Epithelial cell of esophagus (primary cell): ENCODE results near the gene AAR2.

Experiments
- DNase-seq: peaks from one replicate; pipeline ENCODE4 v3.0.0; 2010; ENCODE audit warnings: low read depth
- H3K4me3 ChIP-seq: 2 replicates; pipeline ENCODE4 v1.5.1; 2011; ENCODE audit warnings: mild to moderate bottlenecking, low read length, control low read depth
- TF ChIP-seq, protein P1 (sequence below): IDR thresholded peaks from 2 replicates; pipeline ENCODE4 v1.5.1; 2011; ENCODE audit warnings: low read depth, mild to moderate bottlenecking, low read length, control low read depth, inconsistent platforms; ENCODE audit not compliant: insufficient read depth; ENCODE audit errors: missing control alignments

Gene AAR2

GRCh38 chr20:36304786-36305495, 68.7 kb downstream of the AAR2 start:
- no peak for DNase-seq
- H3K4me3 ChIP-seq = no peak overlapping the region
- TF ChIP-seq, protein P1, sequence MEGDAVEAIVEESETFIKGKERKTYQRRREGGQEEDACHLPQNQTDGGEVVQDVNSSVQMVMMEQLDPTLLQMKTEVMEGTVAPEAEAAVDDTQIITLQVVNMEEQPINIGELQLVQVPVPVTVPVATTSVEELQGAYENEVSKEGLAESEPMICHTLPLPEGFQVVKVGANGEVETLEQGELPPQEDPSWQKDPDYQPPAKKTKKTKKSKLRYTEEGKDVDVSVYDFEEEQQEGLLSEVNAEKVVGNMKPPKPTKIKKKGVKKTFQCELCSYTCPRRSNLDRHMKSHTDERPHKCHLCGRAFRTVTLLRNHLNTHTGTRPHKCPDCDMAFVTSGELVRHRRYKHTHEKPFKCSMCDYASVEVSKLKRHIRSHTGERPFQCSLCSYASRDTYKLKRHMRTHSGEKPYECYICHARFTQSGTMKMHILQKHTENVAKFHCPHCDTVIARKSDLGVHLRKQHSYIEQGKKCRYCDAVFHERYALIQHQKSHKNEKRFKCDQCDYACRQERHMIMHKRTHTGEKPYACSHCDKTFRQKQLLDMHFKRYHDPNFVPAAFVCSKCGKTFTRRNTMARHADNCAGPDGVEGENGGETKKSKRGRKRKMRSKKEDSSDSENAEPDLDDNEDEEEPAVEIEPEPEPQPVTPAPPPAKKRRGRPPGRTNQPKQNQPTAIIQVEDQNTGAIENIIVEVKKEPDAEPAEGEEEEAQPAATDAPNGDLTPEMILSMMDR = no peak

DNA sequence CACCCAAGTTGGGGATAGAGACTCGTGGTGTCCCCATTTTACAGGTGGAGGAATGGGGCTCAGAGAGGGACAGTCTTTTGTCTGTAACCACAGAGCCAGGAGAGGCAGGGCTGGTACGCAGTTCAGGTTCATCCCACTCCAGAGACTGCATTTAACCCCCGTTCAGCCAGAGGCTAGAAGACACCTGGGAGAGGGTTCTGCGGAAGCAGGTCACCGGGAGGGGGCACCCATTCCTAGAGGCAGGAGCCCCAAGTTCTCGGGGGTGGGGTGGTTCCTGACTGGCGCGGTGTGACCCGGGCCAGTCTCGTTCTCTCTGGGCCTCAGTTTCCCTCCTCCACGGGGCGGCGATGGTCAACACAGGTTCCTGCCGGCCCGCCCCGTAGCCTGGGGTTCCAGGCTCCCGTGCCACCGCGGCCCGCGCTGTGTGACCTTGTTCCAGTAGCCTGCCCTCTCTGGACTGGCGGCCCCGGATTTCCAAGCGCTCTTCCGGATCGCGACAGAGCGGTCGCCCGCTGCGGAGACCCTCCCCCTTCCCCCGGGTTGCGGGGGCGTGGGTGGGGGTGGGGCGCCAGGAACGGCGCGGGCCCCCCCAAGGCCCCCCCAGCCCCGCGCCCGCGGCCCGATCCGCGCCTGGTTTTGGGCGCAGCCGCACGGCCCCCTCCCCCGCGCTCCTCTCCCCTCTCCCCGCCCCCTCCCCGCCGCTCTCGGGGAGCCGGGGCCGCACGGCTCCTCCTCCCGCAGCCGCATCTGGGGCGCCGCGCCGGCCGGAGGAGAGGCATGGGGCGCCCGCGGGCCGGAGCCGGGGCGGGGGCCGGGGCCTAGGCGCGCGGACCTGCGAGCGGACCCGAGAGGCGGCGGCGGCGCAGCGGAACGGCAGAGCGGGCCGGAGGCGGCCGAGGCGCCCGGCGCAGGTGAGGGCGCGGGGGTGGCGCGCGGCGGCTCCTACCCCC, 69.6 kb downstream of the AAR2 start, which contains the start of gene DLGAP4:
Gene DLGAP4 (plus strand): TSS at position 738 of the 950 bp plus-strand sequence. CDS start 125,379 bp downstream, outside the sequence.
- TF ChIP-seq, protein P1 = no peak
- no peak for DNase-seq
- no peak within 1 kb of the TSS for H3K4me3 ChIP-seq
